NCI-H82 treated with DMSO at 0.1 percent for 48 hours (cell line): ENCODE data around the gene OBSCN.

Source experiments
- DNase-seq: peaks from one replicate; lab custom pipeline; 2025; ENCODE audit not compliant: unreplicated experiment; lab: John Stamatoyannopoulos, UW

Gene OBSCN, protein sequence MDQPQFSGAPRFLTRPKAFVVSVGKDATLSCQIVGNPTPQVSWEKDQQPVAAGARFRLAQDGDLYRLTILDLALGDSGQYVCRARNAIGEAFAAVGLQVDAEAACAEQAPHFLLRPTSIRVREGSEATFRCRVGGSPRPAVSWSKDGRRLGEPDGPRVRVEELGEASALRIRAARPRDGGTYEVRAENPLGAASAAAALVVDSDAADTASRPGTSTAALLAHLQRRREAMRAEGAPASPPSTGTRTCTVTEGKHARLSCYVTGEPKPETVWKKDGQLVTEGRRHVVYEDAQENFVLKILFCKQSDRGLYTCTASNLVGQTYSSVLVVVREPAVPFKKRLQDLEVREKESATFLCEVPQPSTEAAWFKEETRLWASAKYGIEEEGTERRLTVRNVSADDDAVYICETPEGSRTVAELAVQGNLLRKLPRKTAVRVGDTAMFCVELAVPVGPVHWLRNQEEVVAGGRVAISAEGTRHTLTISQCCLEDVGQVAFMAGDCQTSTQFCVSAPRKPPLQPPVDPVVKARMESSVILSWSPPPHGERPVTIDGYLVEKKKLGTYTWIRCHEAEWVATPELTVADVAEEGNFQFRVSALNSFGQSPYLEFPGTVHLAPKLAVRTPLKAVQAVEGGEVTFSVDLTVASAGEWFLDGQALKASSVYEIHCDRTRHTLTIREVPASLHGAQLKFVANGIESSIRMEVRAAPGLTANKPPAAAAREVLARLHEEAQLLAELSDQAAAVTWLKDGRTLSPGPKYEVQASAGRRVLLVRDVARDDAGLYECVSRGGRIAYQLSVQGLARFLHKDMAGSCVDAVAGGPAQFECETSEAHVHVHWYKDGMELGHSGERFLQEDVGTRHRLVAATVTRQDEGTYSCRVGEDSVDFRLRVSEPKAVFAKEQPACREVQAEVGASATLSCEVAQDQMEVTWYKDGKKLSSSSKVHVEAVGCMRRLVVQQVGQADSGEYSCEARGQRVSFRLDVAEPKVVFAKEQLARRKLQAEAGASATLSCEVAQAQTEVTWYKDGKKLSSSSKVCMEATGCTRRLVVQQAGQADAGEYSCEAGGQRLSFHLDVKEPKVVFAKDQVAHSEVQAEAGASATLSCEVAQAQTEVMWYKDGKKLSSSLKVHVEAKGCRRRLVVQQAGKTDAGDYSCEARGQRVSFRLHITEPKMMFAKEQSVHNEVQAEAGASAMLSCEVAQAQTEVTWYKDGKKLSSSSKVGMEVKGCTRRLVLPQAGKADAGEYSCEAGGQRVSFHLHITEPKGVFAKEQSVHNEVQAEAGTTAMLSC (N-terminal part only)

DNA sequence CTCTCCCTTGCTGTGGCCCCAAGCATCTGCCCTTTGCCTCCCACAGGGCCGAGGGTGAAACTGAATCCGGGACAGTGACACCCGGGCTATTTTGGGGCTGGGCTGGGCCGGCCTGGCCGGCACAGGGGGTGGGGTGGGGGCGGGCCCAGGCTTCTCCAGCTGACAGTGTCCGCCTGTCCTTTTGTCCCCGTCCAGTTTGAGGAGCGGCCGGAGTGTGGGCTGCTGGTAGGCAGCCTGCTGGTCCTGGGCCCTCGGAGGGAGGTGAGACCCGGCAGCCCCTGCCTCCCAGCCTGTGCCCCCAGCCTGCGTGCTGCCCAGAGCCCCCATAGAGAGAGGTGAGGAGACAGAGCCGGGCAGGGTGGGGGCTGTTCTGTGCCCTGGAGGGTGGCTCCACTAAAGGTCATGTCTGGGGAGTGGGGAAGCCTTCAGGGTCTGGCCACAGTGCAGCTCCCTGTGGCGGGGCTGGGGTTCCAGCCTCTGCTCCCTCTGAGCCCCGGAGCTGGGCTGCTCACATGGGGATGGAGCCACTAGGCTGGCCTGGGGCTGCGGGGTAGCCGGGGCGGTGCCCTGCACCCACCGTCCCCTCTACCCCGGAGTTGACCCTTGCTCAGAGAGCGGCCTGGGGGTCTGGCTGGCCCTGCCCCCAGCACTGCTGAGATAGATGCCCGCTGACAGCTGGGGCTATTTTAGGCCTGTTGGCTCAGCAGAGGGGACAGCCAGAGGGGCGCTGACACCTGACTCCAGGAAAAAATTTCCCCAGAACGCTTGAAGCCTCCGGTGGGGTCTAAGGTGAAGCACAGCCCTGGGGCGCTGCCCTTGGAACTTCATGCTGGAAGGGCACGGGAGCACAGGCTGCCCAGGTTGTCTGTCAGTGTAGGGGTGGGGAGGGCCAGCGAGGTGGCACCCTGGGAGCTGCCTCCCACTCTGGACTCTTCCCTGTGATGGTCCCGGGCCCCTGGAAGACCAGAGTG is at the start of gene OBSCN:
TSS of gene OBSCN (plus strand) at position 194 of the 971 bp plus-strand sequence. CDS start 3,740 bp downstream, outside the sequence.
- no peak for DNase-seq

DNA sequence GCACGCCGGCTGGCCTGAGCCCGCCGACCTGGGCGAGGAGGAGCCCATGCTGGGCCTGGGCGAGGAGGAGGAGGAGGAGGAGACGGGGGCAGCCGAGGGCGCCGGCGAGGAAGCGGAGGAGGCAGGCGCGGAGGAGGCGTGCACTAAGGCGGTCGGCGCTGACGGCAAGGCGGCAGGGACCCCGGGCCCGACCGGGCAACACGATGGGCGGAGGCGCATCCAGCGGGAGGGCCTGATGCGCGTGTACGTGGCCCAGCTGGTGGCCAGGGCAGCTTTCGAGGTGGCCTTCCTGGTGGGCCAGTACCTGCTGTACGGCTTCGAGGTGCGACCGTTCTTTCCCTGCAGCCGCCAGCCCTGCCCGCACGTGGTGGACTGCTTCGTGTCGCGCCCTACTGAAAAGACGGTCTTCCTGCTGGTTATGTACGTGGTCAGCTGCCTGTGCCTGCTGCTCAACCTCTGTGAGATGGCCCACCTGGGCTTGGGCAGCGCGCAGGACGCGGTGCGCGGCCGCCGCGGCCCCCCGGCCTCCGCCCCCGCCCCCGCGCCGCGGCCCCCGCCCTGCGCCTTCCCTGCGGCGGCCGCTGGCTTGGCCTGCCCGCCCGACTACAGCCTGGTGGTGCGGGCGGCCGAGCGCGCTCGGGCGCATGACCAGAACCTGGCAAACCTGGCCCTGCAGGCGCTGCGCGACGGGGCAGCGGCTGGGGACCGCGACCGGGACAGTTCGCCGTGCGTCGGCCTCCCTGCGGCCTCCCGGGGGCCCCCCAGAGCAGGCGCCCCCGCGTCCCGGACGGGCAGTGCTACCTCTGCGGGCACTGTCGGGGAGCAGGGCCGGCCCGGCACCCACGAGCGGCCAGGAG is 49.5 kb upstream of the OBSCN start:
- no peak for DNase-seq

DNA sequence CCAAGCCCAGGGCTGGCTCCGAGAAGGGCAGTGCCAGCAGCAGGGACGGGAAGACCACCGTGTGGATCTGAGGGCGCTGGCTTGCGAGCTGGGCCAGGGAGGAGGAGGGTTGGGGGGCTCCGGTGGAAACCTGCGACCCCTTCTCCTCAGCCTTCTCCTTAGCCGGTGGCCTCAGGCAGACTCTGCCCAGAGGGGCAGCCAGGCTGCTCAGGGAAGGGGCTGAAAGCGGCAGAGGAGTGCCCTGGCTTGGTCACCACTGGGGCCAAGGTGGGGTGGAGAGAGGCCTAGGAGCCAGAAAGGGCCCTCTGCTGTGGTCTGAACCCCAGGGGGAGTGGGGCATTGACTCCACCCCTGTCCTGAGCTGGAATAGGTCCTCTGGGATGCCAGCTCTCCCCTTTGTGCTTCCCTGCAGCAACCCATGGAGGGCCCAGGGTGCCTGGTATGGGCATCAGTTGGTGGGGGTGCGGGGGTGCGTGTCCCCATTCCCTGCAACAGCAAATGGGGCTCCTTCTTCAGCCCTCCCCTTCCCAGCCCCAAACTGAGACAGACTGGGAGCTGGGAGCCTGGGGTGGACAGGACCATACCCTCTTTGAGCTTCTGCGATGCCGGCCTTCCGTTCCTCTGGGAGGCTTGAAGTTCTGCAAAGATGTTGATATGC is 48.7 kb upstream of the OBSCN start:
- no peak for DNase-seq

DNA sequence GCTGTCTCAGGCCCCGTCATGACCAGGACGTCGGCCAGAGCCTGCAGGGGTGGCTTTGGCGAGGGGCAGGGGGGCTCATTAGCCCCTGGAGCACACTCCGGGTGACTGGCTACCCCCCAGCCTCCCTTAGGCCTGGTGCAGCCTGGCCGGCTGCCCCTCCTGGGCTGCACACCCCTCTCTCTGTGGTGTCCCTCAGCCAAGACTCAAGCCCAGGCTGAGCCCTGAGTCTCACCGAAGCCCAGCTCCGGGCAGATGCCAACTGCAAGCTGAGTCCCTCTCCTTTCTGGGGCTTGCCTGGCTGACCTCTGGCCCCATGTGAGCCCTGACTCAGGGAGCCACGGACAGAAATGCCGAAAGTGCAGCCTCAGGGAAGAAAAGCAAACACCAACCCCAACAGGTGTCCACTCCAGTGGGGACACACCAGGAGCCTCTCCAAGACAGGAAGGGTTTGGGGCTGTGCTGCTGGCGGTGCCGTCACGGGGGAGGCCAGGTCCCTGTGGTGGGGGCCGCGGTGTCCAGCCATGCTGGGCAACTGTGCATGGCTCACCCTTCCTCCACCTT is 47.6 kb upstream of the OBSCN start:
- DNase-seq, result no peak

GRCh38 chr1:228161362-228161761 is 46.5 kb upstream of the OBSCN start:
- peak; percentile 97 for DNase-seq

DNA sequence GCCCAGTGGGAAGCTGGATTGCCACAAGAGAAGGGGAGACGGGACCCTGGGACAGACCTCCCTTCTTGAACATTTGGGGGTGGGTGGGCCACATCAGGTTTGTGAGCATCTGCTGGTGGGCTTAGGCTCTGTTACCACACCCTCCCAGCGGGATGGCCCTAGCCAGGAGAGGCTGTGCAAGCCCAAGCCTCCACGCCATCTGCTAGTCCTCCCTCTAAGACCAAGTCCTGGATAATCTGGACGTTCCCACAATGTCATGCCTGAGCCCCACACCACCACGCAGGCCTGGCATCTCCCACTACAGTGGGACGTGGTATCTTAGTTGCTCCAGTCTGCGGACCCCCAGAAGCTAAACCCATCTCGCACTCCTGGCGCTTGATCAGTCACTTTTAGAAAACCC is 46.0 kb upstream of the OBSCN start:
- DNase-seq, result peak; percentile 96

DNA sequence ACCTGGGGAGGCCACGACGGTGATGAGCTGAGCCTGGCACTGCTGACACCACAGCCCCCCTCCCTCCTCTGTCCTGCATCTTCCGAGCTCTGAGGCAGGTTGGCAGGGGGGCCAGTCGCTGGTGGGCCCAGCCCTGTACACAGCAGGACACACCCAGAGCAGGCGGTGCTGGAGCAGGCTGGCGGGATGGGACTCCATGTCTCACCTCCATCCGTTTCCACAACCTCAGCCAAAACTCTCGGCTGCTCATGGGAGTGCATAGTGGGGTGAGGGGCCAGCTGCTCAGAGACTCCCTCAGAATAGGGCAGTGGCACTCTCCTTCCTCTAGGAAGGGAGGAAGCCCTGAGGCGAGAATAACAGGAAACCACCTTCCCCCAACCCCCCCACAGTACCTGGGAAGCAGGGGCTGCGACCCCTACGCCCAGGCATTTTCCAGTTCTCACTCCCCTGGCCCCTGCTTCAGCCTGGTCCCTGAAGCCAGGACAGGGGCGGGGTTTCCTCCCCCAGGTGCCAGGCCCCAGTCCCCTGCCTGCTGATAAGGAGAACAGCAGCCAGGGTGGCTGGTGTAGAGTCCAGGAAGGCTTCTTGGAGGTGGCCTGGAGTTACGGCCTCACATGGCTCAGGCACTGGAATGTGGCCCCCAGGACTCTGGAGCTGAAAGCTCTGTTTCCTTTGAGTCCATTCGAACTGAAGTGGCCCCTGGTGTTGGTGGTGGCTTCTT is 45.4 kb upstream of the OBSCN start:
- no peak for DNase-seq

GRCh38 chr1:228163007-228163753 is 44.7 kb upstream of the OBSCN start:
- DNase-seq, result no peak

GRCh38 chr1:228163776-228164519 is 43.9 kb upstream of the OBSCN start:
- DNase-seq, result no peak

GRCh38 chr1:228164561-228165371 is 43.1 kb upstream of the OBSCN start:
- no peak for DNase-seq

GRCh38 chr1:228165372-228166169 is 42.3 kb upstream of the OBSCN start, which contains the start of gene IBA57:
IBA57 (plus strand) TSS chr1:228165804; CDS start chr1:228165817, 13 bp downstream.
- peak; percentile 96 for DNase-seq

DNA sequence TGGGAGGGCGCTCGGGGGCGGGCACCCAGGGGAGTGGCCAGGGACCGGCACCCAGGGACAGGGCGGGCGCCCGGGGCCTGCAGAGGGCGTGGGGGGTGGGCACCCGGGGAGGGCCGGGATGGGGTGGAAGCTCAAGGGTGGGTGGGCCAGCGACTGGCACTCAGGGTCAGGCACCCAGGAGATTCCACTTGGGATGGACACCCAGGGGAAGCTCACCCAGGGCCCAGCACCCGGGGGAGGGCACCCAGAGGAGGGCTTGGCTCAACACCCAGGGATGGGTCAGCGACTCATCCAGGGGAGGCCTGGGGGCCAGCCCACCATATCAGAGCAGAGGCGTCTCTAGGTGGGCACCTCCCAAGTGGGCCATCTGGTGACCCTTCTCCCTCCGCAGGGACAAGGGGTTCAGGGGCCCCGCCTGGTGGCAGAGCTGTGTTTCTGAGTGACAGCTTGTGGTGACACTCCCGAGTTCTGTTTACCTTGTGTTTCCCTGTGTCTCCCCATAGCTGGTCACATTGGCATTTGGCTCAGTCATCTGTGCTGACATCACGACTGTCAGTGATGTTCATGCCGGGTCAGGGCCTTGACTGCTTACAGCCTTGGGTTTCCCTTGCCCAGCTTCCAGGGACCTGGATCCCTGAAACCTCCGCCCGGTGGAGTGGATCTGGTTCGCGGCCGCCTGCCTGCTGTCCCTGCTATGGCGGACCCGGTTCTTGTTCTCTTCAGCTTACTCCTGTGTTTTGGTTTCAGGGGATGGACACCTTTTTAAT is 41.5 kb upstream of the OBSCN start:
- DNase-seq, result no peak

- DNase-seq, result no peak
Measured at GRCh38 chr1:228168563-228169270, 39.1 kb upstream of the OBSCN start.
